GM18517 (cell line): ENCODE results near the gene ARF4.

ENCODE experiments used
- ATAC-seq: cut with Tn5 transposase; IDR thresholded peaks from one replicate; pipeline ENCODE4 v1.9.1; 2021; ENCODE audit warnings: mild to moderate bottlenecking, moderate library complexity; ENCODE audit not compliant: unreplicated experiment

ARF4 gene

DNA sequence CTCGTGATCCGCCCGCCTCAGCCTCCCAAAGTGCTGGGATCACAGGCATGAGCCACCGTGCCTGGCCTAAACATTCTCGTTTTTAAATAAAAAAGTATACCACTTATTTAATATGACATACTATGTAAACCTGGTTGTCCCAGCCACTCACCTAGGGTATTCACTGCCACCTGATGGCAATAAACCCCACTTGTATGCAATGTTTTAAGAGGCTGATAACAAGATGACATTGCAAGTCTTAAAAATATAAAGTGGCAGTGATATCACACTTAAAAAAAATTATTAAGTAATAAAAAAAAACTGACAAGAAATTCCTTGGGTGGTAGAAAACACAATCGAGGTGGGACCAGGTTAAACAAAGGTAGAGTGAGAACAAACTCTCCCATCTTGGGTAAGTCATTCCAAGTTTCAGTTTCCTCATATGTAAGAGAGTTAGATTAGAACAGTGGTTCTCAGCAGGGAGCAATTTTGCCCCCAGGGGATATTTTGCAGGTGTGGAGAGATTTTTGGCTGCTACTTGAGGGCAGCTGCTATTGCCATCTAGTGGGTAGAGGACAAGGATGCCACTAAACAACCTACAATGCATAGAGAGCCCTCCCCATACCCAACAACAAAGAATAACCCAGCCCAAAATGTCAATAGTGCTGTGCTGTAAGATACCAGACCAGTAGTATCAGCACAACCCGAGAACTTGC, 14.5 kb downstream of the ARF4 start:
- ATAC-seq = no peak

DNA sequence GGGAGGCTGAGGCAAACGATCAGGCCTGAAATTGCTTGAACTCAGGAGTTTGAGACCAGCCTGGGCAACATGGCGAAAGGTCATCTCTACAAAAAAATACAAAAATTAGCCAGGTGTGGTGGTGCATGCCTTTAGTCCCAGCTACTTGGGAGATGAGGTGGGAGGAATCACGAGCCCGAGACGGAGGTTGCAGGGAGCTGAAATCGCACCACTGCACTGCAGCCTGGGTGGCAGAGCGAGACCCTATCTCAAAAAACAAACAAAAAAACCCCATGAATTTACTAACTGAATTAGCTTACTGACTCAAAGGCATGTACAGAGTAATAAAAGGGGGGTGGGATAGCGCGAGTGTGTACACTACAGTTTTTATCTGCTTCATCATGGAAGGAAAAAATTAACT, 19.3 kb downstream of the ARF4 start:
- no peak for ATAC-seq

DNA sequence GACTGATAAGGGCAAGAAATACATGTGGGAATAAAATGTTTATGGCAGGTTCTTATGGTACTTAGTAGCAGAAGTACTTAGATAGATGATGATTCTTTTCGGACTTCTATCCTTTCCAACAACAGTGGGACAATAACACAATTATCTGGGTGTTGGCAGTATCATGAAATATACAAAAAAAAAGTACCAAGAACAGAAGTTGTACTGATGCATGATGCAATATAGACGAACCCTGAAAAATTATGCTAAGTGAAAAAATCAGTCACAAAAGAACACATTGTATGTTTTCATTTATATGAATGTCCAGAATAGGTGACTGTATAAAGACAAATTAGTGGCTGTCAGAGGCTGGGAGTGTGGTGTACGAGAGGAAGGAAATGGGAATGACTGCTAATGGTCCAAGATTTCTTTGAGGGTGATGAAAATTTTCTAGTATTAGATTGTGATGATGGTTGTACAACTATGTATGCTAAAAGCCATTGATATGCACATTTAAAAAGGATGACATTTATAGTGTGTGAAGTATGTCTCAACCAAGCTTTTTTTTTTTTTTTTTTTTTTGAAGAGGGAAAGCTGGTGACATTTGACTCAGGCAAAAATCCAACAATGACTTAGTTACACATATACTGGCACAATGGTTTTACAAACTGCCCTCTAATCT, 21.0 kb downstream of the ARF4 start:
- no peak for ATAC-seq

DNA sequence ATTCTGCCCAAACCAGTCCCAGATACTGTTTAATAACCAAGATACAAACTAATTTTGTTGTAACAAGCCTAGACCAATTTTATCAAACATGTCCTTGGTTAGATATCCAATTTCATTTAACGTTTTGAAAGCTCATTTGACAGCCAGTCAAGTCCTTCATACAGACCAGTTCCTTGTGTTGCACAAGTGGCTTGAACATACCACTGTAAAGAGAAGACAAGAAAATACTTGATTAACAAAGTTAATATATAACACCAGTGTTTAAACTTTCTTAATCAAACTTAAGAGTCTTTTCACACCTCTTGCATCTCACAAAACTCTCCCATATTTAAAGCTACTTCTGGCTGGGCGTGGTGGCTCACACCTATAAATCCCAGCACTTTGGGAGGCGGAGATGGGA, 25.0 kb downstream of the ARF4 start:
- no peak for ATAC-seq

DNA sequence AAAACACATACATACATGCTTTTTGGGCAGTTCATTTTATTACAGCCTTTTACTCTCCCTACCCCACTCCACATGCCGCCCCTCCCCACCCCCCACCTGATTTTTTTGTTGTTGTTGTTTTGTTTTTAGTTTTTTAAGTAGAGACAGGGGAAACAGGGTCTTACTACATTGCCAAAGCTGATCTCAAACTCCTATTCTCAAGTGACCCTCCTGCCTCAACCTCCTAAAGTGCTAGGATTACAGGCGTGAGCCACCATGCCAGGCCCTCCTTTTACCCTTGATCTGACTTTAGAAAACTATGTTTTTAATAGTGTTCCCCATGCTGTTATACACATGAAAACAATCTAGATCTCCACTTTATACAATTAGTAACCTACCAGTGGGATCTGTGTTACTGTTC, 26.3 kb downstream of the ARF4 start:
- ATAC-seq = no peak

DNA sequence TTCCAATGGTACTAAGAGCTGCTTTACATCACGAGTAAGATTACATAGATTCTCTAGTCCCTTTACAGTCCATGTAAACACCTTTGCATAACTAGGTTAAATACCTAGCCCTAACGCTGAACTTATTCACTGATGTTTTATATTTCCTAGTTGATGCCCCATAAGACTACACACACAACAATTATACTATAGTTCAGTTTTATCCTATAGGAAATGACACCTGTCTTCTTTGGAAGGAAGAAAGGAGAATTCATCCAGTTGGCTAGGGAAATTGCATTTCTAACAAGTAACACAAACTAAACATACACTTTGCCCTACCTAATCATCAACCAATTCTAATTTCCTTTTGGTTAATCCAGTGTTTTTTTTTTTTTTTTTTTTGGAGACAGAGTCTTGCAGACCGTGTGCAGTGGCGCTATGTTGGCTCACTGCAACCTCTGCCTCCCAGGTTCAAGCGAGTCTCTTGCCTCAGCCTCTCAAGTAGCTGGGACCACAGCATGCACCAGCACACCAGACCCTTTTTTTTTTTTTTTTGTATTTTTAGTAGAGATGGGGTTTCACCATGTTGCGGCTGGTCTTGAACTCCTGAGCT, 27.2 kb downstream of the ARF4 start:
- ATAC-seq = no peak

DNA sequence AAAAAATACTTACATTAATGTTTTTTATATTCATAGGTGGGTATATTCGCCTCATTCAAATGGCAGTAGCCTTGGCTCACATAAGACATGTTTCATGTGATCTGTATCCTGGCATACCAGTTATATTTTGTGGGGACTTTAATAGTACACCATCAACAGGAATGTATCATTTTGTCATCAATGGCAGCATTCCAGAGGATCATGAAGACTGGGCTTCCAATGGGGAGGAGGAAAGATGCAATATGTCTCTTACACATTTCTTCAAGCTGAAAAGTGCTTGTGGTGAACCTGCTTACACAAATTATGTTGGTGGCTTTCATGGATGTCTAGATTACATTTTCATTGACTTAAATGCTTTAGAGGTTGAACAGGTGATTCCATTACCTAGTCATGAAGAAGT, 37.6 kb downstream of the ARF4 start:
- ATAC-seq = no peak

DNA sequence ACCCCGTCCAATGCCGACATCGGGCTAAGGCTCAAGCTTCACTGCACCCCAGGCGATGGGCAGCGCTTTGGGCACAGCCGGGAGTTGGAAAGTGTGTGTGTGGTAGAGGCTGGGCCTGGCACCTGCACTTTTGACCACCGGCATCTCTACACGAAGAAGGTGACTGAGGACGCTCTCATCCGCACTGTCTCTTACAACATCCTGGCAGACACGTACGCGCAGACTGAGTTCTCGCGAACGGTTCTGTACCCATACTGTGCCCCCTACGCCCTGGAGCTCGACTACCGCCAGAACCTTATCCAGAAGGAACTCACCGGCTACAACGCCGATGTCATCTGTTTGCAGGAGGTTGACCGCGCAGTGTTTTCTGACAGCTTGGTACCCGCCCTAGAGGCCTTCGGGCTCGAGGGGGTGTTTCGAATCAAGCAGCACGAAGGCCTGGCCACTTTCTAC, 40.0 kb downstream of the ARF4 start:
- ATAC-seq = no peak

DNA sequence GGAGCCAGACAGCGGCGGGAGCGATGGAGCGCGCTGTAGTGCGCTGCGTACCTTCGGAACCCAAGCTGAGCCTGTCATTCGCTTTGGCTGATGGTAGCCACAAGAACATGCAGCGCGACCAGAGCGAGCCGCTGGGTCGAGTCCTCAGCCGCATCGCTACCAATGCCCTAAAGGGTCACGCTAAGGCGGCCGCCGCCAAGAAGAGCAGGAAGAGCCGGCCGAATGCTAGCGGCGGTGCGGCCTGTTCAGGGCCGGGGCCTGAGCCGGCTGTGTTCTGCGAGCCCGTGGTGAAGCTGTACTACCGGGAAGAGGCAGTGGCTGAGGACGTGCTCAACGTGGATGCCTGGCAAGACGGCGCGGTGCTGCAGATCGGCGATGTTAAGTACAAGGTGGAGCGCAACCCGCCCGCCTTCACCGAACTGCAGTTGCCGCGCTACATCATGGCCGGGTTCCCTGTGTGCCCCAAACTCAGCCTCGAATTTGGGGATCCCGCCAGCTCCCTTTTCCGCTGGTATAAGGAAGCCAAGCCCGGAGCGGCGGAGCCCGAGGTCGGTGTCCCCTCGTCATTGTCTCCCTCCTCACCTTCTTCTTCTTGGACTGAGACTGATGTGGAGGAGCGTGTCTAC, 40.6 kb downstream of the ARF4 start:
- peak; percentile 34 for ATAC-seq

DNA sequence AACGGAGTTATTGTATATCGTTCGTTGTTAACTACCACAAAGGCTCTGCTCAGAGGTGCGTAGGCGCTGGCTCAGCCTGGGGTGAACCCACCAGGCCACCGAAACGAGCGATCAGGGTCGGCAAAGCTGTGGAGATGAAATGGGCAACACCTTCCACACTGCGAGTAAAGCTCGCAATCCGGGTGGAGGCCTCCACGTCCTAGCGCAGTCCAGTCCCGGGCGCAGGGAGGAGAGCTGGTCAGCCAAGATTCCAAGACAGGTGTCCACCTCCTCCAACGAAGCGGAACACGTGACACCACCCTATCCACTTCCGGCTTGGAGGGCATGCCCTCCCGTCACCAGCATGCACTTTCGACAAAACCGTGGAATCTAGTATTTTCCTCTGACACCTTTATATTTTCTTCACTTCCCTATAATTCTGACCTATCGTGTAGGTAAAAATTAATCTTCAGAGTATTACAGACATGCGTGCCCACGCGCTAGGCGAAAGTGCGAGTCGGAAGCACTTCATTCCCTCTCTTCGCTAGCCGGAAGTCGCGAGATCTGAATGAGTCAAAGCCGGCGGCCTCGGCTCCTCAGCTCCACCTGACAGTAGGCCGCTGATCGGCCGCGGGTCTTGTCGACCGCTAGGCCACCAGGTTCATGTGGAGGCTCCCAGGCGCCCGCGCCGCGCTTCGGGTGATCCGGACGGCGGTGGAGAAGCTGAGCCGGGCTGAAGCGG, 41.2 kb downstream of the ARF4 start, which contains the start of gene PDE12:
TSS of gene PDE12 (plus strand) at position 537 of the 721 bp plus-strand sequence. CDS start at position 643, 106 bp downstream.
- ATAC-seq = peak; percentile 86

DNA sequence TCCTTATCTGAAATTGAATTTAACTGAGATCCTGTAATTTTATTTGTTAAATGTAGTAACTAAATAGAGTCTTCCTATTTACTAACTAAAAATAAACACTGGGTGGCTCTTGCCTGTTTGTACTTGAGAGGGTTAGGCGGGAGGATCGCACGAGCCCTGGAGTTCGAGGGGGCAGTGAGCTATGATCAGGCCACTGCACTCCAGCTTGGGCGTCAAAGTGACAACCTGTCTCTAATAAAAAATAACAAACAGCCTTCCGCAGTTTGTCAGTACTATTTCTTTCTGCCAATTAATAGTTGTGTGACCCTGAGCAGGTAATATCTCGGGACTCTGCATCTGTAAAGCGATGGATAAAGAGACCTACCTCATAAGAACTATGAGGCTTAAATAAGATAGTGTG, 41.8 kb downstream of the ARF4 start:
- ATAC-seq = no peak

DNA sequence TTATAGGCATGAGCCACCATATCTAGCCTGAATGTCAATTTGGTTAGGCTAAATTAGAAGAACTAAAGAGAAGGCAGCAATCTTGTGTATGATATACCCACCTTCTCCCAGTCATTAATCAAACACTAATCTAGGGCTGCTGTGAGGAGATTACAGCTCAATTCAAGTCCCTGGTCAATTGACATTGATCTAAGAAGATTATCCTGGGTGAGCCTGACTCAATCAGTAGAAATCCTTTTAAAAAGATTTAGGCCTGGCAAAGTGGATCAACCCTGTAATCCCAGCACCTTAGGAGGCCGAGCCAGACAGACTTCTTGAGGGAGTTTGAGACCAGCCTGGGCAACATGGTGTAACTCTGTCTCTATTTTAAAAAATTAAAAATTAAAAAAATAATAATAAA, 50.5 kb downstream of the ARF4 start:
- ATAC-seq = no peak

DNA sequence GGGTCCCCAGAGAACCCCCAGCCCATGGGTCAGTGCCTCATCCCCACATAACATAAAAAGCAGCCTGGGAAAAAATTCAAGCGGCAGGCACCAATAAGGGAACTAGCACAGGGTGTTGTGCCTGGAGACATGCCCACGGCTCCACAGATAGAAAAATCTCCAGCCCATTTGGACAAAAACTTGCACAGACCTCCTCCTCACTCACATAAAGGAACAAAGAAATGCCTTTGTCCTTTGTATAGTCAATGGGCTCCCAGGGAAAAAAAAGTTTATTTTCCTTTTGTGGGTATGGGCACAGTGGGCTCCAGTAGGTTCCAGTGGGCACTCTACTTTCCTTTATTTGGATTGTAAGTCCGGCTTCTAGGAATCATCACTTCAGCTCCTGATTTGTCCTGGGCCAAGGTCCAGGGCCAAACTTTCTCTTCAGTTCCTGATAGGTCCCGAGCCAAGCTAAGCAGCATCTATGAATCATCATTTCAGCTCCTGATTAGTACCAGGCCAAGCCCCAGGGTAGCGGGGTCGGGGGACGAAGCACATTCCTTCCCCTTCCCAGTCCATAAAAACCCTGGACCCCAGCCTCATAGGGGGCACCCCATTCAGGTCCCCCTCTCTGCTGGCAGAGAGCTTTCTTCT, 51.4 kb downstream of the ARF4 start:
- ATAC-seq = no peak

DNA sequence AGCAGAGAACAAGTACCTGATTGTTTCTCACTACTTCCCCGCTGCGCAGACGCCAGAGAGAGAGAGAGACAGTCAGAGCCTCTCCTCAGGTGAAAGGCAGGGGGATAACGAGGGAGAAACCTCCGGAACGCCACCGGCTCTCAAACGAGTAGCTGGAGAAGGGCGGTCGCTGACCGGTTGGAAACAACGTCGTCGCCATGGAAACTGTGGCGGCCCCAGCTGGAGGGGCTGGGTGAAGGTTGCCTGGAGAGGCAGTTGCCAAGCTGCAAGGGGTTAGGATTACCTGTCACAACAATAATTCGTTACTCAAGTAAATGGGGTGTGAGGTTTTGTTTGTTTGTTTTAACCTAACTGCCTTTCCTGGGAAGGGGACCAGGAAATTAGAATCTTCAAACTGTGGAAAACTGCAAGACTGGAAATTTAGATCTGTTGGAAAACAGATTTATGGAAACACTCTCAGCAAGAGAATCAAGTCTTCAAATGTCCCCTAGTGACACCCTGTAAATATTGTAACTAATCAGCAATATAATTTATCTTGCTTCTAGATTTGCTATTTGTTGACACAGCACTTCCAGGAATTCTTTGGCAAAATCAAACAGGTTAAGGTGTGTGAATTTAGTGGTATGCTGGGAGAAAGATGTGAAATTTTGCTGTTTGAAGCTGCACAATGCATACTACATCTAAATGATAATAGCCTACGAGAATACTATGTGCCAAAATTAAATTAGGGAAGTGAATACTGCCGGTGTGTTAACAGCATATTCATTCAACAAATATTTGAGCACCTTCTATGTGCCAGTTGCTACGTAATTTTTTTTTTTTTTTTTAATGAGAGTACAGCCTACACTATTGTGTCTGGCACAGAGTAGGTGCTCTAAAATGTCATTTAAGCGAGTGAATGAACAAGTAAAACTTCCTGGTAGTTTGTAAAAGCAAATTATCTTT, 52.7 kb downstream of the ARF4 start, which contains the start of gene DNAH12:
TSS of gene DNAH12 (minus strand) at position 164 of the 945 bp plus-strand sequence. CDS start 1,474 bp downstream, outside the sequence.
- ATAC-seq = no peak

DNA sequence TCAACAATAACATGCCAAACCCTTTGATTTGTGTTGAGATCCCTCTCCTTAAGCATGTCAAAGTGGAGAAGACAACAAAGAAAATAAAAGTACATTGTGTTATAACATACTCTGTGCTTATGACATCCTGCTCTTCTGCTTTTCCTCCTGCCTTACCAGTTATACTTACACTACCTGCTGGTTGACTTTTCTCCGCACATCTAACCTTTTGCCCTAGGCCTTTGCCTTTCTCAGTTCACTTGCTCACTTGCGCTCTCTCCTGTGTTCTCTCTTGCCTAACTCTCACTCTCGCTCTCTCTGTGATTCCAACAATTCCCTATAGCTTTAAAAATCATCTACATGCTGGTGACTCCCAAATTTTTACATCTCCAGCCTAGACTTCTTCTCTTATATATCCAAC, 58.7 kb downstream of the ARF4 start:
- ATAC-seq = no peak

DNA sequence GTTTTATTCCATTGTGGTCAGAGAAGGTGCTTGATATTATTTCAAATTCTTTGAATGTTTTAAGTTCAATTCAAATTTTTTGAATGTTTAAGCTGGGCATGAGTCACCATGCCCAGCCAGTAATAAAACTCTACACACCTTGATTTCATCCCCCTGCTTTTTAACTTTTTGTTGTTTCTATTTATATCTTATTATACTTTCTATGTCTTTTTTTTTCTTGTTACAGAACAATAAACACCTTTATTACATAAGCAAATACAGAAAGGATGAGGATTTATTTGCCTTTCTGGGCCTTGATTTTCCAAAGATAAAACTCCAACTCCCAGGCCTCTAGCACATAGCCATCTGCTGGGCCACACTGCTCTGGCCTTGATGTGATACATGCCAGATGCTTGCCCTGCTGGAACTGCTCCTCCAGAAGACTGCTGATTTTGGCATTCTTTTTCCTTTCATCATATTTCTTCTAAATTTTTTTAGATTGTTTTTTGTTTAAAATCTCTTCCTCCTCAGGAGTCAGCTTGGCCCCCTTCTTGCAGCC, 67.0 kb downstream of the ARF4 start:
- ATAC-seq = no peak
